Ectodermal cell (in vitro differentiated cells): ENCODE results near the gene FRMD1.
"Not testable (repeated sequence)": the region's sequence is repeated elsewhere in the genome, so short reads cannot be mapped to it uniquely, and the experiment has no call there.

Source experiments
- H3K27ac ChIP-seq: 2 replicates; pipeline ENCODE4 v1.7.0; 2013; ENCODE audit warnings: mild to moderate bottlenecking, low read depth, low read length; ENCODE audit not compliant: insufficient read depth, poor library complexity, severe bottlenecking
- H3K27me3 ChIP-seq: 2 replicates; pipeline ENCODE4 v1.7.0; 2013; ENCODE audit warnings: mild to moderate bottlenecking, low read length; ENCODE audit not compliant: insufficient read depth, control insufficient read depth, poor library complexity, severe bottlenecking
- H3K36me3 ChIP-seq: one replicate; pipeline ENCODE4 v1.7.0; 2013; ENCODE audit warnings: low read length; ENCODE audit not compliant: control insufficient read depth, insufficient read depth
- H3K4me1 ChIP-seq: one replicate; pipeline ENCODE4 v1.7.0; 2013; ENCODE audit warnings: low read length; ENCODE audit not compliant: control insufficient read depth, insufficient read depth
- H3K4me3 ChIP-seq: 2 replicates; pipeline ENCODE4 v1.7.0; 2013; ENCODE audit warnings: low read depth, low read length, control low read depth; ENCODE audit not compliant: insufficient read depth
- H3K9me3 ChIP-seq: 2 replicates; pipeline ENCODE4 v1.7.0; 2013; ENCODE audit warnings: mild to moderate bottlenecking, low read length, moderate library complexity; ENCODE audit not compliant: control insufficient read depth
- WGBS, 2 experiments: methylation state at CpG; one replicate each; pipeline ENCODE4 v1.1.7; 2013; ENCODE audit warnings: missing lambda C conversion rate in 2 of 2; 5-methylcytosine and 5-hydroxymethylcytosine counted together

The FRMD1 gene

GRCh38 chr6:168080393-168081077 lies 1.5 kb upstream of the FRMD1 start:
- Histone ChIP-seq H3K9me3 (no peaks in the 10 kb centered on the region), H3K27ac (no peak overlapping the region), H3K27me3 (no peaks in the 10 kb centered on the region), H3K4me1 (peaks cover 10% of the 10 kb centered on the region), H3K36me3 (no peaks in the 10 kb centered on the region), H3K4me3 (no peak overlapping the region)
- 92 to 93% methylated on average over 24 of the region's 24 CpGs for WGBS, 2 experiments

- H3K36me3 ChIP-seq: no peaks in the 10 kb centered on the region
- WGBS, 2 experiments: 85 to 88% methylated on average over 19 to 21 of the region's 21 CpGs
- H3K27ac ChIP-seq: no peak overlapping the region
- H3K9me3 ChIP-seq: no peaks in the 10 kb centered on the region
- no peak overlapping the region for H3K4me3 ChIP-seq
- no peaks in the 10 kb centered on the region for H3K27me3 ChIP-seq
- H3K4me1 ChIP-seq: peaks cover 9% of the 10 kb centered on the region
Observed at GRCh38 chr6:168078175-168078942, 653 bp downstream of the FRMD1 start.

GRCh38 chr6:168077401-168077800 lies 1.6 kb downstream of the FRMD1 start:
- not testable (repeated sequence) for H3K4me1 ChIP-seq, H3K4me3 ChIP-seq, H3K27ac ChIP-seq, H3K36me3 ChIP-seq, H3K27me3 ChIP-seq, H3K9me3 ChIP-seq
- 94 to 96% methylated on average over 7 of the region's 7 CpGs for WGBS, 2 experiments

GRCh38 chr6:168075787-168076202 lies 3.2 kb downstream of the FRMD1 start:
- Histone ChIP-seq H3K27ac (no peak overlapping the region), H3K4me1 (no peaks in the 10 kb centered on the region), H3K27me3 (no peaks in the 10 kb centered on the region), H3K36me3 (no peaks in the 10 kb centered on the region), H3K4me3 (no peak overlapping the region), H3K9me3 (no peaks in the 10 kb centered on the region)
- 92% methylated on average over 34 of the region's 34 CpGs for WGBS, 2 experiments

- no peaks in the 10 kb centered on the region for H3K4me1 ChIP-seq
- no peaks in the 10 kb centered on the region for H3K27me3 ChIP-seq
- H3K27ac ChIP-seq: no peak overlapping the region
- H3K9me3 ChIP-seq: no peaks in the 10 kb centered on the region
- H3K36me3 ChIP-seq: no peaks in the 10 kb centered on the region
- no peak overlapping the region for H3K4me3 ChIP-seq
- WGBS, 2 experiments: 92 to 95% methylated on average over 13 of the region's 13 CpGs
Observed at GRCh38 chr6:168075216-168075615, 3.8 kb downstream of the FRMD1 start.

GRCh38 chr6:168073937-168074730 lies 4.9 kb downstream of the FRMD1 start:
- 91 to 93% methylated on average over 13 of the region's 13 CpGs for WGBS, 2 experiments
- H3K27ac ChIP-seq: no peak overlapping the region
- no peaks in the 10 kb centered on the region for H3K9me3 ChIP-seq
- no peaks in the 10 kb centered on the region for H3K27me3 ChIP-seq
- no peak overlapping the region for H3K4me3 ChIP-seq
- no peaks in the 10 kb centered on the region for H3K4me1 ChIP-seq
- no peaks in the 10 kb centered on the region for H3K36me3 ChIP-seq

GRCh38 chr6:168072730-168073129 lies 6.3 kb downstream of the FRMD1 start:
- H3K4me3 ChIP-seq: no peak overlapping the region
- 93% methylated on average over 4 of the region's 4 CpGs for WGBS, 2 experiments

GRCh38 chr6:168072261-168072660 lies 6.8 kb downstream of the FRMD1 start:
- Histone ChIP-seq H3K27ac (no peak overlapping the region), H3K27me3 (no peaks in the 10 kb centered on the region), H3K9me3 (no peaks in the 10 kb centered on the region), H3K4me1 (no peaks in the 10 kb centered on the region), H3K36me3 (no peaks in the 10 kb centered on the region), H3K4me3 (no peak overlapping the region)
- WGBS, 2 experiments: 94 to 95% methylated on average over 24 of the region's 24 CpGs

More at GRCh38 chr6:168072730-168073129, 6.3 kb downstream of the FRMD1 start:
- no peak overlapping the region for H3K27ac ChIP-seq
- no peaks in the 10 kb centered on the region for H3K4me1 ChIP-seq
- no peaks in the 10 kb centered on the region for H3K36me3 ChIP-seq
- H3K9me3 ChIP-seq: no peaks in the 10 kb centered on the region
- H3K27me3 ChIP-seq: no peaks in the 10 kb centered on the region

- no peaks in the 10 kb centered on the region for H3K27me3 ChIP-seq
- no peak overlapping the region for H3K27ac ChIP-seq
- no peaks in the 10 kb centered on the region for H3K9me3 ChIP-seq
- no peak overlapping the region for H3K4me3 ChIP-seq
- no peaks in the 10 kb centered on the region for H3K4me1 ChIP-seq
- no peaks in the 10 kb centered on the region for H3K36me3 ChIP-seq
- 61 to 64% methylated on average over 9 of the region's 9 CpGs for WGBS, 2 experiments
Observed at GRCh38 chr6:168071620-168072019, 7.4 kb downstream of the FRMD1 start.

- Histone ChIP-seq H3K27ac (no peak overlapping the region), H3K4me3 (no peak overlapping the region), H3K4me1 (no peaks in the 10 kb centered on the region), H3K9me3 (no peaks in the 10 kb centered on the region), H3K27me3 (no peaks in the 10 kb centered on the region), H3K36me3 (no peaks in the 10 kb centered on the region)
- WGBS, 2 experiments: 87 to 90% methylated on average over 7 of the region's 7 CpGs
Observed at GRCh38 chr6:168070804-168071203, 8.2 kb downstream of the FRMD1 start.
